ENCODE data around the gene MZT2B. TPM values are rescaled to one million over a fixed set of nuclear protein-coding genes. Genes with fewer than 3 reads are reported as not detected.
"Not testable (repeated sequence)": the region's sequence is repeated elsewhere in the genome, so short reads cannot be mapped to it uniquely, and the experiment has no call there.

The MZT2B gene
- polyA plus RNA-seq, 1 donor: 166 TPM

GRCh38 chr2:130152136-130152815, 29.8 kb upstream of the MZT2B start:
- H3K27me3 ChIP-seq (ENCODE audit: control insufficient read depth, insufficient read depth, low read length); H3K4me1 ChIP-seq (ENCODE audit: control insufficient read depth, insufficient read depth, low read length); DNase-seq; H3K27ac ChIP-seq (ENCODE audit: low read length); H3K4me3 ChIP-seq (ENCODE audit: low read length); H3K9me3 ChIP-seq (ENCODE audit: control insufficient read depth, low read depth, low read length): not testable (repeated sequence)
- no CpG with 5 or more reads among the region's 27 CpGs for WGBS (ENCODE audit: insufficient coverage, low lambda C conversion rate)
- H3K36me3 ChIP-seq (ENCODE audit: control insufficient read depth, insufficient read depth, low read length): peaks cover 28% of the 10 kb centered on the region

- WGBS (ENCODE audit: insufficient coverage, low lambda C conversion rate): no CpG with 5 or more reads among the region's 25 CpGs
- Histone ChIP-seq H3K4me3 (ENCODE audit: low read length) (no peak overlapping the region), H3K36me3 (ENCODE audit: control insufficient read depth, insufficient read depth, low read length) (peaks cover 28% of the 10 kb centered on the region), H3K27ac (ENCODE audit: low read length) (no peak overlapping the region), H3K4me1 (ENCODE audit: control insufficient read depth, insufficient read depth, low read length) (no peaks in the 10 kb centered on the region), H3K27me3 (ENCODE audit: control insufficient read depth, insufficient read depth, low read length) (no peaks in the 10 kb centered on the region), H3K9me3 (ENCODE audit: control insufficient read depth, low read depth, low read length) (no peaks in the 10 kb centered on the region)
- no peak for DNase-seq
These were observed 29.1 kb upstream of the MZT2B start for GRCh38 chr2:130152816-130153595.

GRCh38 chr2:130153721-130154422, 28.2 kb upstream of the MZT2B start:
- H3K27ac ChIP-seq (ENCODE audit: low read length); DNase-seq; H3K9me3 ChIP-seq (ENCODE audit: control insufficient read depth, low read depth, low read length); H3K4me1 ChIP-seq (ENCODE audit: control insufficient read depth, insufficient read depth, low read length); H3K4me3 ChIP-seq (ENCODE audit: low read length); H3K27me3 ChIP-seq (ENCODE audit: control insufficient read depth, insufficient read depth, low read length): not testable (repeated sequence)
- WGBS (ENCODE audit: insufficient coverage, low lambda C conversion rate): 100% methylated on average over 1 of the region's 23 CpGs
- H3K36me3 ChIP-seq (ENCODE audit: control insufficient read depth, insufficient read depth, low read length): peaks cover 33% of the 10 kb centered on the region

GRCh38 chr2:130154423-130154770, 27.7 kb upstream of the MZT2B start:
- not testable (repeated sequence) for H3K4me1 ChIP-seq (ENCODE audit: control insufficient read depth, insufficient read depth, low read length); H3K9me3 ChIP-seq (ENCODE audit: control insufficient read depth, low read depth, low read length); H3K4me3 ChIP-seq (ENCODE audit: low read length); H3K27me3 ChIP-seq (ENCODE audit: control insufficient read depth, insufficient read depth, low read length); DNase-seq; H3K27ac ChIP-seq (ENCODE audit: low read length)
- WGBS (ENCODE audit: insufficient coverage, low lambda C conversion rate): no CpG with 5 or more reads among the region's 8 CpGs
- peaks cover 36% of the 10 kb centered on the region for H3K36me3 ChIP-seq (ENCODE audit: control insufficient read depth, insufficient read depth, low read length)

- Histone ChIP-seq H3K36me3 (ENCODE audit: control insufficient read depth, insufficient read depth, low read length) (peaks cover 36% of the 10 kb centered on the region), H3K27ac (ENCODE audit: low read length) (no peak overlapping the region)
- DNase-seq: no peak
These were observed 27.0 kb upstream of the MZT2B start for GRCh38 chr2:130154773-130155765.

GRCh38 chr2:130155956-130156623, 26.0 kb upstream of the MZT2B start:
- not testable (repeated sequence) for DNase-seq; H3K27ac ChIP-seq (ENCODE audit: low read length); H3K27me3 ChIP-seq (ENCODE audit: control insufficient read depth, insufficient read depth, low read length); H3K4me3 ChIP-seq (ENCODE audit: low read length); H3K4me1 ChIP-seq (ENCODE audit: control insufficient read depth, insufficient read depth, low read length); H3K9me3 ChIP-seq (ENCODE audit: control insufficient read depth, low read depth, low read length)
- peaks cover 34% of the 10 kb centered on the region for H3K36me3 ChIP-seq (ENCODE audit: control insufficient read depth, insufficient read depth, low read length)
- no CpG with 5 or more reads among the region's 16 CpGs for WGBS (ENCODE audit: insufficient coverage, low lambda C conversion rate)

More at GRCh38 chr2:130154773-130155765, 27.0 kb upstream of the MZT2B start:
- no peaks in the 10 kb centered on the region for H3K27me3 ChIP-seq (ENCODE audit: control insufficient read depth, insufficient read depth, low read length)
- no CpG with 5 or more reads among the region's 29 CpGs for WGBS (ENCODE audit: insufficient coverage, low lambda C conversion rate)
- H3K4me3 ChIP-seq (ENCODE audit: low read length): no peak overlapping the region
- H3K9me3 ChIP-seq (ENCODE audit: control insufficient read depth, low read depth, low read length): no peaks in the 10 kb centered on the region
- no peaks in the 10 kb centered on the region for H3K4me1 ChIP-seq (ENCODE audit: control insufficient read depth, insufficient read depth, low read length)

GRCh38 chr2:130156624-130157004, 25.4 kb upstream of the MZT2B start:
- WGBS (ENCODE audit: insufficient coverage, low lambda C conversion rate): no CpG with 5 or more reads among the region's 9 CpGs
- peaks cover 33% of the 10 kb centered on the region for H3K36me3 ChIP-seq (ENCODE audit: control insufficient read depth, insufficient read depth, low read length)
- H3K9me3 ChIP-seq (ENCODE audit: control insufficient read depth, low read depth, low read length): no peaks in the 10 kb centered on the region

GRCh38 chr2:130157354-130157753, 24.7 kb upstream of the MZT2B start:
- H3K36me3 ChIP-seq (ENCODE audit: control insufficient read depth, insufficient read depth, low read length): peaks cover 29% of the 10 kb centered on the region
- H3K4me3 ChIP-seq (ENCODE audit: low read length); H3K4me1 ChIP-seq (ENCODE audit: control insufficient read depth, insufficient read depth, low read length); H3K9me3 ChIP-seq (ENCODE audit: control insufficient read depth, low read depth, low read length); H3K27me3 ChIP-seq (ENCODE audit: control insufficient read depth, insufficient read depth, low read length); H3K27ac ChIP-seq (ENCODE audit: low read length); DNase-seq: not testable (repeated sequence)
- no CpG with 5 or more reads among the region's 12 CpGs for WGBS (ENCODE audit: insufficient coverage, low lambda C conversion rate)

More at GRCh38 chr2:130156624-130157004, 25.4 kb upstream of the MZT2B start:
- Histone ChIP-seq H3K4me3 (ENCODE audit: low read length) (no peak overlapping the region), H3K27me3 (ENCODE audit: control insufficient read depth, insufficient read depth, low read length) (no peaks in the 10 kb centered on the region), H3K27ac (ENCODE audit: low read length) (no peak overlapping the region), H3K4me1 (ENCODE audit: control insufficient read depth, insufficient read depth, low read length) (no peaks in the 10 kb centered on the region)
- DNase-seq: no peak

- not testable (repeated sequence) for H3K9me3 ChIP-seq (ENCODE audit: control insufficient read depth, low read depth, low read length); H3K27me3 ChIP-seq (ENCODE audit: control insufficient read depth, insufficient read depth, low read length); DNase-seq; H3K4me3 ChIP-seq (ENCODE audit: low read length); H3K27ac ChIP-seq (ENCODE audit: low read length); H3K4me1 ChIP-seq (ENCODE audit: control insufficient read depth, insufficient read depth, low read length)
- H3K36me3 ChIP-seq (ENCODE audit: control insufficient read depth, insufficient read depth, low read length): peaks cover 28% of the 10 kb centered on the region
- no CpG with 5 or more reads among the region's 13 CpGs for WGBS (ENCODE audit: insufficient coverage, low lambda C conversion rate)
These were observed 24.1 kb upstream of the MZT2B start for GRCh38 chr2:130157825-130158514.

All from large intestine (tissue), 3 donors.